Stimulated activated CD4-positive, alpha-beta T cell treated with anti-CD3 and anti-CD28 coated beads, Interleukin-1b, Interleukin-23, amount 100 ng/mL, for 24 hours (primary cell): ENCODE measurements around the gene PPDPF.

Source experiments
- DNase-seq, 4 experiments: peaks; one replicate each; pipeline ENCODE4 v3.0.0-alpha.2; 2020; ENCODE audit warnings: low read depth in 4 of 4, low spot score in 1 of 4

The PPDPF gene

DNA sequence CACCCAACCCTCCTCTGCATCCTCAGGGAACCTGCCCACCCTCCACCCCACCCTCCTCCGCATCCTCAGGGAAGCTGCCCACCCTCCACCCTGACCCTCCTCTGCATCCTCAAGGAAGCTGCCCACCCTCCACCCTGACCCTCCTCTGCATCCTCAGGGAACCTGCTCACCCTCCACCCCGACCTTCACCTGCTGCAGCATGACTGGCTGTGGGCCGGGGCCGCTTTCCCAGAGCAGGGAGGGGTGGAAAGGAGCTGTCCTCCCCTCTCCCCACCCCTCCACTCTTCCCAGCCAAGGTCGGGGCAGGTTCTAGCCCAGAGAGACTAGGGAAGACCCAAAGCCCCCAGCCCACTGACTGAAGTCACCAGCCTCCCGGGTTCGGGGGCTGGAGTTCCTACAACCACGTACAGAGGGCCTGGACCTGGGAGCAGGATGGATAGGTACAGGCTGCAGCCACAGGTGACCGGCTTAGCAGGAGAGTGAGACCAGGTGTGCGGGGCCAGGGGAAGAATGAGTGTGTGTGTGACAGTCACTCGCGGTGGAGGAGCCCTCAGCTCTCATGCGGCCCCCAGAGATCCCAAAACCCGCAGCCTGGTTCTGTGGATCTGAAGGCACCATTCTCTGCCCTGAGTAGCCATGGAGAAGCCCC is 33.3 kb upstream of the PPDPF start:
- DNase-seq: no peak

DNA sequence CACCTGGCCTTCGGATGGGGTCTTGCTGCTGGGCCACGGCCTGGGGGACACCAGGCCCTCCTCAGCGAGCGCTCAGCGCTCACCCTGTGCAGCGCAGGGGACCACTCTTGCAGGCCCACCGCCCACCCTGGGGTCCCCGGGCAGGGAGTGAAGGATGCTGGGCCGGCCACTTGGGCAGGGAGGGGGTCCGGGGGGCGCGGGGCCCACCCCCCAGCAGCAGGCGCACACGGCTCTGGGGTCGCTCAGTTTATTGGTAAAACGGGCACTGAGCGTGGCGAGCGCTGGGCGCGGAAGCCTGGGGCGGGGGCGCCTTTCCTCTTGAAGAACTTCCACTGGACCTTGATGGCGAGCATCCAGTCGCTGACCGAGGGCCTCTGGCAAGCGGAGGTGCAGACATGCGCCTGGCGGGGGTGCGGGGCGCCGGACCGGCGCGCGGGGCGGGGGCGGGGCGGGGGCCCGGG is 32.8 kb upstream of the PPDPF start:
- DNase-seq: no peak

DNA sequence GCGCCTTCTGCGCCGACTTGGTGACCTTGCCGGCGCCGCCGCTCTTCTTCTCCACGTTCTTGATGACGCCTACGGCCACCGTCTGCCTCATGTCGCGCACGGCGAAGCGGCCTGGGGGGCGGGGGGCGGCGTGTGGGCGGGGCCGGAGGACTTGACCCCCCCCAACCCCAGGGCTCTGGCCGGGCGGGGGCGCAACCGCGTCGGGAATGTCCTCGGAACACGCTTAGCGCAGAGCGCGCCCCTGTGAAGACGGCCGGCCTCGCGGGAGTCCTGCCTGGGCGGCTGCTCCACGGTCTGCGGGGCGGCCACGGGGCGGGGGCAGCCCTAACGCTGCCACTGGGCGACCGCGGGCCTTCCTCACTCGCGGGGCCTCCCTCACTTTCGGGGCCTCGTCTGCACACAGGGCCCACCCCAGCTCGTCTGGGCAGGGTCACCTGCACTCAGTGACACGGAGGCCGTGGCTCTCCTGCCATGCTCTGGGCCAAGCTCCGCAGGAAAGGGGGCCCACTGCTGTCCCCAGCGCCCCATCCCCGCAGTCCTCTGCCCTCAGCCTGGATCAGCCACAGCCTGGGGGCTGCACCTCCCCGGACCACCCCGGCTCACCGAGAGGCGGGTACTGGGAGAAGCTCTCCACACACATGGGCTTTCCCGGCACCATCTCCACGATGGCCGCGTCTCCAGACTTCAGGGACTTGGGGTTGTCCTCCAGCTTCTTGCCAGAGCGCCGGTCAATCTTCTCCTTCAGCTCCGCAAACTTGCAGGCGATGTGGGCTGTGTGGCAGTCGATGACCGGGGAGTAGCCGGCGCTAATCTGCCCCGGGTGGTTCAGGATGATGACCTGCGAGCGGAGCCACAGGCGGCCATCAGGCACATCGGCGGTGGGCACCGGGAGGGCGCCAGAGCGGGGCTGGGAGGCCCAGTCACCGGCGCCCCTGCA is 32.0 kb upstream of the PPDPF start:
- DNase-seq: no peak

DNA sequence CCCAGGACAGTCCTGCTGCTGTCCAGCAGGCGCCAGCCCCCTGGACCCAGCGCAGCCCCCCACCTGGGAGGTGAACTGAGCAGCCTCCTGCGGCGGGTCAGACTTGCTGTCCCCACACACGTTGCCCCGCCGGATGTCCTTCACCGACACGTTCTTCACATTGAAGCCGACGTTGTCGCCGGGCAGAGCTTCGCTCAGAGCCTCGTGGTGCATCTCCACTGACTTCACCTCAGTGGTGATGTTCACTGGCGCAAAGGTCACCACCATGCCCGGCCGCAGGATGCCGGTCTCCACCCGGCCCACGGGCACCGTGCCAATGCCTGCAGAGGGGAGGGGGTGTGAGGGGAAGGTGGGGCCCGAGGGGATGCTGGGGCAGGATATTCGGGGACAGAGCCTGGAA is 30.1 kb upstream of the PPDPF start:
- DNase-seq: no peak

DNA sequence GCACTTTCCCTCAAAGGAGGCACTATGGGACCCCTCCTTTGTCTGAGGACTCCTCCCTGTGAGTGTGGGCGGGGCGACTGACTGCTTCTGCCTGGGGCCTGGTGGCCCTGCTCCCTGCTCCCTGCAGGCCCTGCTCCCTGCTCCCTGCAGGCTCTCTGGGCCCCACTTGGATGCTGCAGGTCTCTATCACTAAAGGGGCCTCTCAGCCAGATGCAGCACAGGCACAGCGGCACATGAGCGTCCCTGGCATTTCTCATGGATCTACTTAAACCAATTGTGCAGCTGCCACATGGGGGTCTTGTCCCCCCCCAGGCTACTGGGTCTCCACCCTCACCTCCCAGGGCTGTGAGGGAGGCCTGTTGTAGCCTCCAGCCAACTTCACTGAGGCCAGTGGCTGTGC is 29.5 kb upstream of the PPDPF start:
- DNase-seq: no peak

DNA sequence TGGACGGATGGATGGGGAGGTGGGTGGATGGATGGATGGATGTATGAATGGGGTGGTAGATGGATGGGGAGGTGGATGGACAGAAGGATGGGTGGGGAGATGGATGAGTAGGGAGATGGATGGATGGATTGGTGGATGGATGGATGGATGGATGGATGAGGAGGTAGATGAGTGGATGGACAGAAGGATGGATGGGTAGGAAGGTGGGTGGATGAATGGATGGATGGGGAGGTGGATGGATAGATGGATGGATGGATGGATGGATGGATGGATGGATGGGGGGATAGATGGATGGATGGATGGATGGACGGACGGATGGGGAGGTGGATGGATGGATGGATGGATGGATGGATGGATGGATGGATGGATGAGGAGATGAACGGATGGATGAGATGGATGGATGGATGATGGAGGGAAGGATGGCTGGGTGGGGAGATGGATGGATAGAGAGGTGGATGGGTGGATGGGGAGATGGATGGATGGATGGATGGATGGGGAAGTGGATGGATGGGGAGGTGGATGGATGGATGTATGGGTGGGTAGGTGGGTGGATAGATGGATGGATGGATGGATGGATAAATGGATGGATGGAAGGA is 28.8 kb upstream of the PPDPF start:
- no peak for DNase-seq

DNA sequence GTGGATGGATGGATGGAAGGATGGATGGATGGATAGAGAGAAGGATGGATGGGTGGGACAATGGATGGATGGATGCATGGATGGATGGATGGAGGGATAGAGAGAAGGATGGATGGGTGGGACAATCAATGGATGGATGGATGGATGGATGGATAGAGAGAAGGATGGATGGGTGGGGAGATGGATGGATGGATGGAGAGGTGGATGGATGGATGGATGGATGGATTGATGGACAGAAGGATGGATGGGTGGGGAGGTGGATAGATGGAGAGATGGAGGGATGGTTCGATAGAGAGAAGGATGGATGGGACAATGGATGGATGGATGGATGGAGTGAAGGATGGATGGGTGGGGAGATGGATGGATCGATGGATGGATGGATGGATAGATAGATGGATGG is 28.0 kb upstream of the PPDPF start:
- DNase-seq: no peak

DNA sequence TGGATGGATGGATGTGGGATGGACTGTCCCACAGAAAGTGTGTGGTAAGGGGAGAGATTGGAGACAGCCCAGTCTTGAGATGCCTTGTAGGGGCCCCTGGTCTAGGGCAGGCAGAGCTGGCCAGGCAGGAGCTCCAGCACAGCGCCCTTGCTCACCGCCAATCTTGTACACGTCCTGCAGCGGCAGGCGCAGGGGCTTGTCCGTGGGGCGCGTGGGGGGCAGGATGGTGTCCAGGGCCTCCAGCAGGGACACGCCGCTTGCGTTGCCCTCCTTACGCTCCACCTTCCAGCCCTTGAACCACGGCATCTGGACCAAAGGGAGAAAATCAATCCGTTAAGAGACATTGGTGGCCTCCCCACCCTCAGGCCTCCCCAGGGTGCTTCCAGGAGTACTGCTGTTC is 27.6 kb upstream of the PPDPF start:
- no peak for DNase-seq

DNA sequence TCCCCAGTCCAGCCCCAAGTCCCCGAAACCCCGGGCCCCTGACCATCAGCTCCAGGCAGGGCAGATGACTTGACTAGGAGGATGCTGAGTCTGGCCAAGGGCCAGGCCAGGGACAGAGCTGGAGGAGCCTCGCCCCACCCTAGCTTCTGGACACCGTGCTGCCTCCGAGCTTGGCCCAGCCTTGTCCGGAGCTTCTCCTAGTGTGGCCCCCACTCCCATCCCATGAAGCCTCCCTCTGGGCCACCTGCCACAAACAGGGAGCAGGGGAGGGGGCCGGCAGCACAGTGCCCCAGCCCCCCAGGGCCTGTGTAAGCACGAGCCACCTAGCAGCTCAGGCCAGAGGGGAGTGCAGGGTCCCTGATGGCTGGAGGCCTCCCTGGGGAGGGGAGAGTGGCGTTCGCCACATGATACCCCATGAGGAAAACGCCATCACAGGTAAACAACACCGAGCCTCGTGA is 27.0 kb upstream of the PPDPF start:
- no peak for DNase-seq

DNA sequence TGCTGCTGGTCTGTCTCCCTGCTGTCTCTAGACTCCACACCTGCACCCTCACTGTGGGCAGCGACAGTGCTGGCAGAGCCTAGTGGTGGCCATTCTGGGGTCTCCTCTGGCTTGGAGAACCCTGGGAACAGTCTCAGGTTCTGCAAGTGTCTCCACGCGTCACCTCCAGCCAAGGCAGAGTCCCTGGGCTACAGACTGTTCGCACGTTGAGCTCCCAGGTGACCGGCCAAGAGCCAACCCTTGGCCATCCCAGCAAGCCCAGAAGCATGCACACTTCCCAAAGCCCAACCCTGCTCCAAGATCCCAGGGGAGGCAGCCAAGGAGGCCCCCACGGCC is 26.5 kb upstream of the PPDPF start:
- DNase-seq: no peak

DNA sequence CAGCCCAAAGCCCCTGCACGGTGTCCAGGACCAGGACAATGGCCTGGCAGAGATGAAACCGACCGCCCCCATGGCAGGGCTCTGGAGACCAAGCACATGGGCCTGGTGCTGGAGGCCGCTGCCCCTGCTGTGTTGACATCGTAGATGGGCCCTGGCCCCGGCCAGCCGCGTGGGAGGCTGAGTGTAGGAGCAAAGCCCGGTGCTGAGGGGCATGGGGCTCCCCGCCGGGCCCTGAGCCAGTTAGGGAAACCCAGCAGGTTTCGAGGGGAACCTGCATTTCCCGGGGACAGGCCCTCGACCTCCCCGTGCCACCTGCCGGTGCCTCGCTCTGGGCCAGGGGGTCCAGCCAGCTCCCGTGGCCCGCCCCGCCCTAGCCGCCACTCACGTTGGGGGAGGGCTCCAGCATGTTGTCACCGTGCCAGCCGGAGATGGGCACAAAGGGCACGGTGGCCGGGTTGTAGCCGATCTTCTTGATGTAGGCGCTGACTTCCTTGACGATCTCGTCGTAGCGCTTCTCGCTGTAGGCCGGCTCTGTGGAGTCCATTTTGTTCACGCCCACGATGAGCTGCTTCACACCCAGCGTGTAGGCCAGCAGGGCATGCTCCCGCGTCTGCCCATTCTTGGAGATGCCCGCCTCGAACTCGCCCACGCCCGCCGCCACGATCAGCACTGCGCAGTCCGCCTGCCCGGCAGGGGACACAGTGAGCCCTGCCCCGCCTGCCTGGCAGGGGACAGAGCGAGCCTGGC is 26.0 kb upstream of the PPDPF start:
- DNase-seq: no peak

DNA sequence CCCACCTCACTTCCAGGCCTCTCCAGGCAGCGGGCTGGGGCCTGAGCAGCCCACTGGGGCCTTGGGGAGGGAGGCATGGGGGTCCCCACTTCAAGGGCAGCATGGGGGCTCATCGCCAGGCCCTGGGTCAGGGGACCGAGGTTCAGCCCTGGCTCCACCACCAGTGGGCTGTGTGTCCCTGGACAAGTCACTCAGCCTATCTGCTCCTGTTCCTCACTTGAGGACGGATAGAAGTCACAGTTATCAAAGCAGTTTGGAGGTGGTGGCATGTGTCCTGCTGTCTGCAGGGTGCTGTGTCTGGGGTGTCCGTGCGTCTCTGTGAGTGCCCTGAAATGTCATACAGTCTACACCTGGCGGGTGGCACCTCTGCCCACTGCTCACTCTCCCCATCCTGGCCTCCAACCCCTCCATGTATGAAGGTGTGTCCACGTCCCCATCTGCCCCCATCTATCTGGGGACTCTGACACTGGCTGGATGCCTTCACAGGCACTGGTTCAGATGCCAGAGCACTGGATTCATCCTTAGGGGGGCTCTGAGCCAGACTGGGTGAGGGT is 25.3 kb upstream of the PPDPF start:
- no peak for DNase-seq

DNA sequence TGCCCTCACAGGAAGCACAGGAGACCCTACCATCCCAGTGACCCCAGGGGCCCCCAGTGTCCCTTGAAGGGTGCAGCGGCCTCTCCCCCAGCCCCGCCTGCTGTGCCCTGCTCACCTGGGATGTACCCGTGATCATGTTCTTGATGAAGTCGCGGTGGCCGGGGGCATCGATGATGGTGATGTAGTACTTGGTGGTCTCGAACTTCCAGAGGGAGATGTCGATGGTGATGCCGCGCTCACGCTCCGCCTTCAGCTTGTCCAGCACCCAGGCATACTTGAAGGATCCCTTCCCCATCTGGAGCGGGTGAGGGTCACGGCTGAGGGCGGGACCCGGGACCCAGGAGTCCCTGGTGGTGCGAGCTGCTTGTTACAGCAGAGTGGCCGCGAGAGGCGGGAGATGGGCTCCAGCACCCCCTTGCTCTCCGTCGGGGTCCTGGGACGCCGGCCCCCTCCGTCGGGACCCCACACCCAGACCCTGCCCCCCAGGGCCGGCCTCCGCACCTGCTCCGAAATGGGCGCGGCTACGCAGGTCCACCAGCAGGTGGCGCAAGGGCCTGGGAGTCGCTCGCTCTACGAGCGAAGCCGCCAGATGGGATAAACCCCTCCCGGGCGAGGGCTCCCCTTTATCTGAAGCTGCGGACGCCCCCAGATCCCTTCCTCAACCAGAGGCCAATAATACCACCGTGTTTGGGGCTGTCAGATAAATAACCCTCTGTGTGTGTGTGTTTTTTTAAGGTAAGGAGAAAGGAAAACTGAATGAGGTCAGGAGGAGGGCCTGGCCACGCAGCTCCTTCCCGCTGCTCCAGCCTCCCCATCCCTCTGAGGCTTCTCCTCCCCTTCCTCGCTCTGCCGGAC is 24.6 kb upstream of the PPDPF start:
- DNase-seq: peak; percentile 64 to 71 (median 65)

DNA sequence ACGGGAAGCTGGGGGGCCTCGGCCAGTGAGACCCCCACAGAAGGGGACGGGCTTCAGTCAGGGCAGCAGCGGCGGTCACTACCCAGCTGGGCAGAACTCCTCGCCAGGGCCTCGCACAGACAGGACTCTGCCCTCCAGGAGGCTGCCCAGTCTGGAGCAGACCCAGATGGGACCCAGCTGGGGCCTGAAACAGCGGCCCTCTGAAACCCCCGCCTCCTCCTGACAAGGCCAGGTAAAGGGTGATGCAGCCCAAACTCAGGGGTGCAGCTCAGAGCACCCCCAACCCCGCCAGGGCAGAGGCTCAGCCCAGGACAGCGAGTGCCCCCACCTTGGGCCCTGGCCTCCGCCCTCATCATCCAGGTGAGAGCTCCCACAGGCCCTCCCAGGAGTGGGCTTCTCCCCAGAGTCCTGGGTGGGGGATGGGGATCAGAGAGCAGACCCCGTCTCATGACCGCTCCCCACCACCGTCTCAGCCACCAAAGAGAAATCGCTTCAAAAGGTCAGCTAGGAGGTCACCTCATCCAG is 23.9 kb upstream of the PPDPF start:
- DNase-seq: no peak

DNA sequence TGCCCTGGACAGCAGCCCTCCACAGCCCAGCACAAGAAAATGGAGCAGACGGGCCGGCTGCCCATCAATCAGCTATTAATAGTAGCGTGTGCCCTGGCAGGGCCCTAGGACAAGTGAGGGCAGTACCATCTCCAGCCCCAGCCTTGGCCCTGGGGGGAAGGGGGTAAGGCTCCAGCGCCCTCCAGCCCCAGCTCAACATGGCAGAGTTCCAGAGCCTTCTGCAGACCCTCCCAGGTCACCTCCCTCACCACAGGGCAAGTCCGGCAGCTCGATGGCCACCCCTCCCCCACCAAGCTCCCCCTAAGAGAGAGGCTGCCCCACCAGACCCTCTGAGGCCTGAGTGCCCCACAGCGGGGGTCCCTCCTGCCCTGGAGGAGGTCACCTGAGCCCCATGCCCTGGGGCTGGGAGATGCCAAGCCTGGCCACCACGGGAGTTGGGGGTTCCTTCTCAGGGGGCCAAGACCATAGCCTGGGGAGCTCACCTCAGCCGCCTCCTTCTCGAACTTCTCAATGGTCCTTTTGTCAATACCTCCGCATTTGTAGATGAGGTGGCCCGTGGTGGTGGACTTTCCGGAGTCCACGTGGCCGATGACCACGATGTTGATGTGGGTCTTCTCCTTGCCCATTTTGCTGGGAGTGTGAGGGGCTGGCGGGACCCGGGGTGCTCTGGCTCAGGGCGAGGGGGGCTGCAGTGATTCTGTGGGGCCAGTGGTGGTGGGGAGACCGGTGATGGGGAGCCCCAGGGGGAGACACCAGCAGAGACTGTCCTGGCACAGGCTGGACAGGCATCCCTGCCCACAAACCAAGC is 23.2 kb upstream of the PPDPF start:
- no peak for DNase-seq

DNA sequence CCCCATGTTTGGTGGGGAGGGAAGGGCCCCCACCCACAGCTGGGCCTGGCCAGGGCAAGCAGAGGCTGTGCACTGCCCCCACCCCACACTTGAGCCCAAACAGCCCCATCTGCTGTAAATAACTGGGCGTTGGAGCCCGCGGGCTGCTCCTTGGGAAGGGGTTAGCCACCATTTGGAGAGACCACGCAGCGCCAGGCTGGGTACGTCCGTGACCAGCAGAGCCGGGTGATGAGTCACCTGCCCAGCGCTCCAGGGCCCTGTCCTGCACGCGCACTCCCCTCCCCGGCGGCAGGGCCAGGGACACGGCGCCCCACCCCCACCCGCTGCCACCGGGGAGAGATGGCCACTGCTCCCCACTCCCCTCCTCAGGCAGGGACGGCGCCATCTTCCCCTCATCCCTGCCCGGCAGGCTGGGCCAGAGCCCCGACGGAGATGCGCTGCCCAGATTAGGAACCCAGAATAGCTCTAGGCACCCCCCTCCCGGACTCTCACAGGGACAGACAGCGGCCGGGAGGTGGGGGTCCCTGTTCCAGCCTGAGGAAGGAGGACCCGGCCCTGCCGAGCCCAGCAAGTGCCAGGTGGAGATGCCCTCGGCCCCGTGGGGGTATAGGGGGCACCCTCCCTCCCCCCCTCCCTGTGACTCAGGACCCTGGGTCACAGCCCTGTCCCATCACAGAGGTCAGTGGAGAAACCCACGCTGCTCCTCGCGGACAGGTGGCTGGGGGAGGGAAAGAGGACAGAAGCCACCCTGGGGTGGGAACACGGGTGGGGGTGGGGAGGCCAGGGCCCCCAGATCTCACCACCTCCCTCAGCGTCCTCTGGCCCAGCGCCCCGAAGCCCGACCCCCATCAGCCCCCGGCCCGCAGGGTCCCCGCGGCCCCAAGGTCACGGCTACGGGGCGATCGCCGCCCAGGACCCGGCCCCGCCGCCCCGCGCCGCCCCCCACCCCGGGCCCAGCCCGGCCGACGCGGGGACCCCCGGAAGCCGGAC is 22.3 kb upstream of the PPDPF start:
- no peak for DNase-seq

DNA sequence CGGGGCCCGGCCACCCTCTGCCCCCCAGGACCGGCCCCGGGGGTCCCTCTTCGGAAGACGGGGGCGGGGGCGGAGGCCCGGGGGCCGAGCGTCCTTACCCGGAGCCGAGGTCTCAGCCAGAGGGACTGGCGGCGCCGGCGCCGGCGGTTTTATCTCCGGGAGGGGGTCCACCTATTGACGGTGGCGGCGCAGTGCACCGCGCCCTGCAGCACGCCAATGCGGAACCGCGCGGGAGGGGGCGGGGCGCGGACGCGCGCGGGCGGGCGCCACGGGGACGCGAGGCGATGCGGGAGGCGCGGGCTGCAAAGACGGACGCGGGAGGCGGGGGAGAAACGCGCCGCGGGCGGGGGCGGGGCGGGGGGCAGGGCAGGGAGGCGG is 21.6 kb upstream of the PPDPF start, which contains the start of gene EEF1A2:
TSS of gene EEF1A2 (minus strand) at position 124 of the 378 bp plus-strand sequence. CDS start 1,320 bp downstream, outside the sequence.
- no peak for DNase-seq
